GM18861 (cell line): ENCODE data around the gene GGA3.
A peak's percentile ranks its signal among the peaks of the same experiment; 100 is the strongest.
"Not testable (repeated sequence)": the region's sequence is repeated elsewhere in the genome, so short reads cannot be mapped to it uniquely, and the experiment has no call there.

Experiments used
- ATAC-seq: cut with Tn5 transposase; IDR thresholded peaks from one replicate; pipeline ENCODE4 v1.9.1; 2021; ENCODE audit not compliant: unreplicated experiment

Gene GGA3

DNA sequence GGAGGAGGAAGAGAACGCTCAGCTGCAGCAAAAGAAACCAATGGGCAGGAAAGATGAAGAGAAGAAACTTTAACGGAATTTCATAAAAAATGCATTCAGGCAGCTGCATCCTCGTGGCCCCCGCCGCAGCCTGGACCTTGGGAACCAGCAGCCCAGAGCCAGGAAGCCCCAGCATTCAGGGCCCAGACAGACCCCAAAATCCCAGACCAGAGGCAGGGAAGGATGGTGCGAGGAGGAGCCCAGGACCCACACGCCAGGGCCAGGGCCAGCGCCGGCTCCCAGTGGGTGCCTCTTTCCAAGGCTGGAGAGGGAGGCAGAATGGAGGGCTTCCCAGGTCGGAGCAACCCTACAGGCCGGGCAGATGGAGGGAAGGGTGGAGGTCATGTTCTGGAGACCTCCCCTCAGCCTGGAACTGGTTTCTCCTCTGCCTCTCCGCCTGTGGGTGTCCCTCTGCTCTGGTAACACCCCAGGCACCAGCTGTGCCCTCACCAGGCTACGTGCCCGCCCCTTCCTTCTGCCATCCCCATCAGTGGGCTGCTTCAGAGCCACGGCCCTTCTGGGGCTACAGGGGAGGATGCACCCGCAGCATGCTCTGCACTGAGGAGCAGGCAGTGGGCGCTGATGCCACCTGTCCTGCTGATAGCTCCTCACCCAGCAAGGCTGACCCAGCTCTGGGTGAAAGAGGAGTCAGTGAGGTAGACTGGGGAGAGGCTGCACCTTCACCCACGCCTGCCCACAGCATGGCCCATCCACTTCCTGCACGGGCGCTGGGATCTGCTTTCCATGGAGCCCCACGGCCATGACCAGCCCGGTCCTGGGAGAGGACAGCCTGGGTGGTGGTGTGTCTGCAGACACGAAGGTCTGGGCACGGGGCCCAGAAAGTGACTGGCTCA, 10.8 kb upstream of the GGA3 start:
- no peak for ATAC-seq

DNA sequence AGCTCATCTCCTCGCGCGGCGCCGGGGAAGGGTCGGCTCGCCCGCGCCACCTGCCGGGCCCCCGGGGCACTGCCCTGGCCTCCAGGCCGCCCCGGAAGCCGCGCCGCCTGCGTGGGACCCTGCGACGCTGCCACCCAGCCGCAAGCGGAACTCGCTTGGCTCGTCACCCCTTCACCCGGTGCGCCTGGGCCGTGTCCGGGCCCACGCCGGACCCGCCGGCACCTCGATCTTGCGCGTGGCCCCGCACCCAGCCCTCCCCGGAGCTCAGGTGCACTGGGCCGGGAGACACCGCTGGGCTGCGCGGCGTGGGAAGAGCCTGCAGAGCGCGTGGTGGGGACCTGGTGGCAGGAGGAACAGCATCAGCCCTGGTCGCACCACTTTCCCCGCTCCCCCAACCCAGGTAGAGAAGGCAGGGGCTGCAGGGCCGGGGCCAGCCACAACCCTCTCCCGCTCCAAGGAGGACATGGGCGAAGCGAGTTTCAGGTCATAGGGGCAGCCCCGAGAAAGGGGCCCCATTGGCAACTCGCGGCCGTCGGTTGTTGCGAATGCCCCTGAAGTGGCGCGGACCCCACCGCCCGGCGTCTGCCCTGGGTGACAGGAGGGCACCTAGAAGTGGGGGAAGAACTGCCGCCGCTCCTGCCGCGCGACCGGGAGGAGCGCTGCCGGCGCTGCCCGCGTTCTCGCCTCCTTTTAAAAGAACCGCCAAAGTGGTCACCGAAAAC, 10.0 kb upstream of the GGA3 start:
- peak; percentile 56 for ATAC-seq

DNA sequence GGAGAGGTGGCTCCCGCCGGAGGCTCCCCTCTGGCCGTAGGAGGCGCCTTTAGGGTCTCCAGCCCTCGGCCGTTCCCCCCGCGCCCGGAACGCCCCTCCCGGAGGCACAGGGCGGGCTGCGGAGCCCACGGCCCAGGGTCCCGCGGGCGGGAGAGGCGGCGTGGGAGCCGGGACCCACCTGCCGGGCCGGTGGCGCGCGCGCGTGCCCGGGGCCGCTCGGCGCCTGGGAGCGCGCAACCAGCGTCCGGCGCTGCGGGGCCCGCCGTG, 9.5 kb upstream of the GGA3 start, which contains the start of gene MIF4GD:
Gene MIF4GD (minus strand): TSS at position 266 of the 267 bp plus-strand sequence. CDS start 1,036 bp downstream, outside the sequence.
- peak; percentile 16 for ATAC-seq

DNA sequence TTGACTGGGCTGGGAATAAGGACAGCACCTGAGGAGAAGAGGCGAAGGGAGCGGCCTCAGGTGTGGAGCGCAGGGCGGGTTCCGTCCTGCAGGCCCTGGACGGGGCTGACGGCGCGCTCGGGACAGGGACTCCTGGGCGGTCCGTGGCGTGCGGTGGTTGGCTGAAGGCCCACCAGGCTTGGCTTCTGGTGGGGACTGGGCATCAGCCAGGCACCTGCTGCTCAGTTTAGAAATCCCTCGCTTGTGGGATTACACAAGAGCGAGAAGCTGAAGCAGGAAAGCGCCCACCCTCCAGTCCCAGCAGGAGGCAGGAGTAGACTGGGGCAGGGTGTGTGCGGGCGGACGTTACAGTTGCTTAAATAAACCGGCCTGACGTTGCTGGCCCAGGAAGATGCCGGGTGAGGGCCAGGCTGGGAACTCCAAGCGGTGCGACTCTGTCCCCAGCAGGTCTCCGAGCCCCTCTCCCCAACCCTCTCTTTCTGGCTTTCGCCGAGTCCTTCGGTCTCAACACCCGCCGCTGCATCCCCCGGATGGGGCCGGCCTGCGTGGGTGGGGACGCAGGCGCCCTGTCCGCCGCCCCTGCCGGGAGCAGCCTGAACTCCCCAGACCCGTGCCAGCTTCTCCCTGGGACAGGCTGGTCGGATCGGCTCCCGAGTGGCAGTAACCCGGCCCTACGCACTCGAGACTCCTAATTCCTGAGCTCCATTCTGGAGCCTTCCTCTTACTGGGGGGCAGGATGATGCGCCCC, 9.0 kb upstream of the GGA3 start:
- peak; percentile 19 for ATAC-seq

DNA sequence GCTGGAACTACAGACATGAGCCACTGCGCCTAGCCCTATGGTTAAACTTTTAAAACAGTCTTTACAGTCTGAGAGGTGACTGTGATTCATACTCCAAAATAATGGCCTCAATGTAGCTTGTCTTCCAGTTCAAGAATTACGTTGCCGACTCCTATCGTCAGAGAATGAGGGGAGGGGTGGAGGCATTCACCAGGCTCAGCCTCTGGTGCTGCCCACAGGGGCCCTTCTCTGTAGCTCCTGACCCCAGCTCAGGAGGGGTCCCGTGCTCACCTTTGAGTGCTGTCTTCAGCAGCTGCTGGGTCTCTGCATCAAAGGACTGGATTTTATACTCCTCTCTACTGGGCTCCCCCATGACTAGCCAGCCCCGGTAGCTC, 8.4 kb upstream of the GGA3 start:
- no peak for ATAC-seq

DNA sequence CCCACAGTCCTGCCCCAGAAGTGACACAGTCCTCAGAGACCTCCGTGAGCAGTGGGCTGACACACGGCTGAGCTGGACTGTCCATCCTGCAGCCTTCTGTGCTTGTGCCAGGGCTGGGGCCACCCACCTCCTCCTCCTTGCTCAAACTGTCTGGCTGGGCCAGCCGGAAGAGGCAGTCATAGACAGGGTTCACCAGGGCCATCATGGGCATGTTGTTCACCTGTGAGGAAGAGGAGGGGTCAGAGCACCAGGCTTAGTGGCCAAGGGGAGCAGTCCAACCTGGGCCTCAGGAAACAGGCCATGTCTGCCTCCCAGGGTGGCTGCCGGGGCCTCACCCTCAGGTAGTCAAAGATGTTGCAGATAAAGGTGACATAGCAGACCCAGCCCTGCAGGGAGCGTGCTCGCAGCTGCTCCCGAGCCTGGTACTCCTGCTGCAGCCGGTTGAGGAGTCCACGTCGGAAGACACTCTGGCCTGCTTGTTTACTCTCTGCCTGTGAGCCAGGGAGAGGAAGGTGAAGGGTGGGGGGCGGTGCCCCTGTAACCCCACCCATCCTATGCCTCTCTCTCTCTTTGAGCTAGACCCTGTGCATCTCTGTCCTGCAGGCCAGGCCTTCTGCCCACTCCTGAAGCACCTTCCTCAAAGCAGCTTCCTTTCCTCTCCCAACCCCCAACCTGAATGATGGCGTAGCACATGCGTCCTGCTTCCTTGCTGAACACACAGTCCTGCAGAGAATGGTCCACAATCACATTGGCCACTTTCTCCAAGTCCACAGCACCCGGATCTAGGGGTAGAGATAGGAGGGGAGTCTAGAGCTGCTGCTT, 6.2 kb upstream of the GGA3 start:
- no peak for ATAC-seq

DNA sequence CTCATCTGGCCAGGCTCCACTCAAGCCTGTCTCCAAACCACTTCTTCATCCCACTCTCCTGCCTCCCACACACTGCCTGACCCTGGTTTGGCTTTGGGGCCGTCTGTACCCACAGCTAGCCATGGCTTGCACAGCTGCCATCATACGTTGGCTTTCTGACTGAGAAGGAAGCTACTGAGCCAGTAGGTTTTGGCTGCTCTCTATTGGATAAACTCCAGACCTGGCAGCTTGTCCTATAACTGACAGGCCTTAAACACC, 5.7 kb upstream of the GGA3 start:
- no peak for ATAC-seq

DNA sequence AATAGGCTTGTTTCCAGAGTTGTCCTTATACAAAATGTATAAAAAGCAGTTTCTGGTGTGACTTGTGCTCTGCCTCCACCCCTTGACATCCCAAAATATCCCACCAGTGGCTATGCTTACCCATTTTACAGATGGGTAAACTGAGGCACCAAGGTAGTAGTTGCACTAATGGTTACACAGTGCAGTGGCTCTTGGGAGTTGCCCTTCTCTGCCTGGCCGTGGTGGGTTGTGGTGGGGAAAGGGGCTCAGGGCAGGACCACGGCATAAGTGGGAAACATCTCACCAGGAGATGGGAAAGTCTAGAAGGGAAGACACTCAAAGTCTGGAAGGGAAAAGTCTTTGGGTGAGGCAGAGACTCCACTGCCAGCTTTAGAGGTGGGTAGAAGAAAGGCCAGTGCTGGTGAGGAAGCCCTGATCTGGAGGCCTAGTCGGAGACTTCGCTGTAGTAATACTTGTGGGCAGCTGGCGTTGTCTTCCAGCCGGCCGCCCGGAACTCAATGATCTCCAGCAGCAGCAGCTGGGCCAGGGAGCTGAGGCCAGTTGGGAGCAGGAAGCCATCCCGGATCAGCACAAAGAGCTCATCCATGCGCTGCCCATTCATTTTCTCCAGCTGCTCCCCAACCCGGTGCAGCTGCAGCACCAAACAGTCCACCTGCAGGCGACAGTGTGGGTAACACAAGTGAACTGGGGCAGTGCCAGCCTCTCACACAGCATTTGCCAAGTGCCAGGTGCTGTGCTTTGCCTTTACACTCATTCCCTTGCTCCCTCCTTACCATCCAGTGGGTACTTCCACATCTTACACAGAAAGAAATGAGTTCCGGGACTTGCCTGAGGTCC, 5.1 kb upstream of the GGA3 start:
- no peak for ATAC-seq

DNA sequence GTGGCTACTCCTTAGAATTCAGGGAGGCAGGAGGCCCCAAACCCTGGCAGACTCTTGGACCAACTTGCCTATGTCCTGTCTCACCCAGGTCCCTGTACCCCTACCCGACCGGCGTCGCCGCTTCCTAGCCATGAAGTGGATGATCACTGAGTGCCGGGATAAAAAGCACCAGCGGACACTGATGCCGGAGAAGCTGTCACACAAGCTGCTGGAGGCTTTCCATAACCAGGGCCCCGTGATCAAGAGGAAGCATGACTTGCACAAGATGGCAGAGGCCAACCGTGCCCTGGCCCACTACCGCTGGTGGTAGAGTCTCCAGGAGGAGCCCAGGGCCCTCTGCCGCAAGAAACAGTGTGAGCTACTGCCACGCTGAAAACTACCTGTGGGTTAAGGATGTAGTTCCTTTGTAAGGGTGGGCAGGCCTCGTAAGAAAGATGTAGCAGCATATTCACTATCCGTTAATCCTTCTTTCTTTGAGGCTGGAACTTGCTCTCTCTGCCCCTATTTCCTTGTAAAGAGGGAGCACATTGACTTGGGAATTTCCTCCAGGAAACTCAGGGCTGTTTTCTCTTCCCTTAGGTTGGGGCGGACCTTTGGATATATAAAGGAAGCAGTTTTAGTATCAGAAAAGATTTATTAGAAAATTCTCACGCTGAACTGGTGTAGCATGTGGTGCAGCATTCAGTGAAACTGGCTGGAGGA, 4.4 kb upstream of the GGA3 start:
- ATAC-seq = no peak

DNA sequence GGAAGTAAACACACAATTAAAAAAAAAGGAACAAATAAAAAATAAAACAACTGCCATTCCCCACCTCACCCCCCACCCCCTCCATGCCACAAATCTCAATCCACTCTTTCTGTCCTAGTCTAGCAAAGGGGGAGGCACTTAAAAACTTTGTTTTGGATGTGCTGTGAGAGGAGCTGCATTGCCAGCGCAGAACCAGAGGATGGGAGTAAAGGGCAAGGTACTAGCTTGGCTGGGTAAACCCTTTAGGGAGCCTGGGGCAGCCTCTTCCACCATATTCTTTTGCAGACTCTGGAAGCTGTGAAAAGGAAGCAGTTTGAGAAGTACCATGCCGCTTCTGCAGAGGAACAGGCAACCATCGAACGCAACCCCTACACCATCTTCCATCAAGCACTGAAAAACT, 1.6 kb upstream of the GGA3 start:
- ATAC-seq = no peak

DNA sequence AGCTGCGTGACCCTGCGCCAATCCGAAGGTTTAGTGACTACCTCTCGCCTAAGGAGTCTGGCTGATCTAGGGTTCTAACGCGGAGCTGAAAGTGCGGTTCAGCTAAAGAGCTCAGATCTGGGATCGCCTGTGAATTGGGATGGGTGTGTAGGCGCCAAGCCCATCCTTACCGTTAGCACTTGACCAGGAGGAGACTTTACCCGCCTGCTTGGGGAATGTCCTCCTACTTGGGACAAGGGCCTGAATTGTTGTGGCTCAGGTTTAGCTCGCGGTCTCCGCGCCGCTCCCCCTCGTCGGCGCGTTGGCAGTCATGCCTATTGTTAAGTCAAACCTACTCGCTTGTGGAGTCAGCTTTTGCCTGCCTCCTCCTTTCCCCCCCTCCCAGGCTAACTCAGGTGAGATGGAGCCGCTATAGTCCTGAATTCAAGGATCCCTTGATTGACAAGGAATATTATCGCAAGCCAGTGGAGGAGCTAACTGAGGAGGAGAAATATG, 753 bp upstream of the GGA3 start:
- peak; percentile 11 for ATAC-seq

DNA sequence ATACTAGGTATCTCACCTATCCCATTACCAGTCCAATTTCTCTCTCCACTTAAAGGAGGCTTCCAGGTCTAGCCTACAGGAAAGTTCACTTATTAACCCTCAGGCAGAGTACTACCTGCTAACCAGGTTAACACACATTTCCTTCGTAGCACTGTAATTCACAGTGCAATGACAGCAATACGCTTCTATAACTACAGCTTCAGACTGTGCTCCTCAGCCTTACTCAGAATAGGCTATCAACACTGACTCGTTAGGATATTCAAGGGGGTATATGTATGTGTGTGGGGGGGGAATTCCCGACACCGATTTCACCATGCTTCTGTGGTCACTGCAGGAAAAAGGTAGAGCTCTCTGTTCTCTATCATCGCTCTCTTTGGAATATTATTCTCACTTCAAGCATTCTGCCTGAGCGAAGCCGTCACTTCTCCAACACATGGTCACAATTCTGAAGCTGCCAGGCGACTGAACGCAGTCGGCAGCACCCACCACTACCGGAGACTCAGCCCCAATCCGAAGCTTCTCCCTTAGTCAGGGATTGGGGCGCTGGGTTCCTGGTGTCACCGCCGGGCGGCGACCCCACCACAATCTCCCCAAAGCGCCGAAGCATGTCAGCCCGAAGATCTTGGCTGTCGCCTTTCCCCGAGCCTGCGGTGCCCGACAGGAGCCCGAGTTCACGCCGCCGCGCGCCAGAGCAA, 618 bp downstream of the GGA3 start:
- peak; percentile 13 for ATAC-seq

DNA sequence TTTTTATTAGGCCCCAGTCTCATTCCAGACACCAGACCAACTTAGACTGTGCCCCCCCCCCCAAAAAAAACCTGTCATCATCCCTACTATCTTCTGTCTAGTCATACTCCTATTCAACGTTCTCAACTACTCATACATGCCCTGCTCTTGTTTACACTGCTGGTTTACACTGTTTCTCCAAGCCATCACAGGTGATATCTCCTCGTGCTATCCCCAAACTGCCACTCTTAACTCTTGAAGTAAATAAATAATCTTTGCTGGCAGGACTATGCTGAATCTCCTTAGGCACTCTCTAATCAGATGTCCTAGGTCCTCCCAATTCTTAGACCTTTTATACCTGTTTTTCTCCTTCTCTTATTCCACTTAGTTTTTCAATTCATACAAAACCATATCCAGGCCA, 4.2 kb downstream of the GGA3 start:
- ATAC-seq = not testable (repeated sequence)

DNA sequence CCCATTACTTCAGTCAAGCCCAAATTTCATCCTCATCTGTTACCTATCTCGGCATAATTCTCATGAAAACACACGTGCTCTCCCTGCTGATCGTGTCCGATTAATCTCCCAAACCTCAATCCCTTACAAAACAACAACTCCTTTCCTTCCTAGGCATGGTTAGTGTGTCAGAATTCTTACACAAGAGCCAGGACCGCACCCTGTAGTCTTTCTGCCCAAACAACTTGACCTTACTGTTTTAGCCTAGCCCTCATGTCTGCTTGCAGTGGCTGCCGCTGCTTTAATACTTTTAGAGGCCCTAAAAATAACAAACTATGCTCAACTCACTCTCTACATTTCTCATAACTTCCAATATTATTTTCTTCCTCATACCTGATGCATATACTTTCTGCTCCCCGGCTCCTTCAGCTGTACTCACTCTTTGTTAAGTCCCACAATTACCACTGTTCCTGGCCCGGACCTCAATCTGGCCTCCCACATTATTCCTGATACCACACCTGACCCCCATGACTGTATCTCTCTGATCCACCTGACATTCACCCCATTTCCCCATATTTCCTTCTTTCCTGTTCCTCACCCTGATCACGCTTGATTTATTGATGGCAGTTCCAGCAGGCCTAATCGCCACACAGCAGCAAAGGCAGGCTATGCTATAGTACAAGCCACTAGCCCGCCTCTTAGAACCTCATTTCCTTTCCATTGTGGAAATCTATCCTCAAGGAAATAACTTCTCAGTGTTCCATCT, 5.3 kb downstream of the GGA3 start:
- not testable (repeated sequence) for ATAC-seq

DNA sequence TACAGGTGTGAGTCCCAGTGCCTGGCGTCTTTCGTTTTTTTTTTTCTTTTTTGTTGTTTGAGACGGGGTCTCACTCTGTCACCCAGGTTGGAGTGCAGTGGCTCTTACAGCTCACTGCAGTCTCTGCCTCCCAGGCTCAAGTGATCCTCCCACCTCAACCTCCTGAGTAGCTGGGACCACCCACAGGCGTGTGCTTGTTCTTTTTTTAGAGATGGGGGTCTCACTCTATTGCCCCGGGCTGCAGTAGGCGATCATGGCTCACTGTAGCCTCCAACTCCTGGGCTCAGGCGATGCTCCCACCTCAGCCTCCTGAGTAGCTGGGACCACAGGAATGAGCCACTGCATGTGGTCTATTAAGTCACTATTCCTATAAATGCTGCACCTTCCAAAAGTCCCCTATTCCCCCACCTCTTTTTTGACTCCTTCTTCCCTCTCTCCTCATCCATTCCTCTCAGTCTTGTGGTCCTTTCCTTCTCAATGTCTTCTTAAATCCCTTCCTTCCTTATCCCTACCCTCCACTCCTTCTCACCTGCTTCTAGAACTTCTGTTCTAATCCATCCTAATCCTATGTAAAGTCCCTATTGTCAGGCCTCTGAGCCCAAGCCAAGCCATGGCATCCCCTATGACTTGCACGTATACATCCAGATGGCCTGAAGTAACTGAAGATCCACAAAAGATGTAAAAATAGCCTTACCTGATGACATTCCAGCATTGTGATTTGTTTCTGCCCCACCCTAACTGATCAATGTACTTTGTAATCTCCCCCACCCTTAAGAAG, 9.2 kb downstream of the GGA3 start:
- ATAC-seq = no peak

DNA sequence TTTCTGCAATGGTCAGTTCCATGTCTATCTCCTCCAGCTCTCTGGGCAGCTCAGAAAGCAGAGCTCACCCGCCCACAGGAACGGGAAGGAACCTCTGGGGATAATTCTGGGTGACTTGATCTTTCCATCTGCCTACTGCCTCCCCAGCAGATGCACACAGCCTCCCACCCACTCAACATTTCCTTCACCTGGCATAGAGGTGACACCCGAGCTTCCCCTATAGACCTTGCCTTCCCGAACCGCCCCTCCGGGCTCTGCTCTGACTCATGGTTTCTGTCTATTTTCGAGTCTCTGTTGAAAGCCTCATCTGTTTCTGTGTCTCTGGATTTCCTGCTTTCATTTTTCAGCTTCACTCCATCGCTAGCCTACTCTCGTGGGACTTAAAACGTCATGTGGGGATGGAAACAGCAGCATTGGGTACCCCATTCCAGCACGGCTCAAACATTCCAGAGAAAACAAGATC, 11.4 kb downstream of the GGA3 start:
- ATAC-seq = peak; percentile 81

DNA sequence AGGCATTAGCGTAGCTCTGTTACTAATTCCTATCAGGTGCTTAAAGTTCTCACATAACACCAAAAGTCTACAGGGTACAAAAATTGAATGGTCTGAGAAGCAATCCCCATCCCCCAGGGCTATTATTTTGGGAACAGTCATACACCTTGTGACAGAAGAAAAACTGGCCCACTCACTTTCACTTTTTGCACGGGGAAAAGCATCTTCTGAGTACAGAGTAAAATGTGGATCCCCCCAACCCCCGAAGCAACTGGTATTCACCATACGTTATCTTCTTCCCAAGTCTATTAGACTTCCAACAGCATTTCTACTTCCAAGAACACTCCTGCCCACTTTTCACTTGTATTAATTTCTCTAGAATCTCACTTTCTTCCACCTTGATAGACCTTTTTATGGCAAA, 11.8 kb downstream of the GGA3 start:
- ATAC-seq = peak; percentile 17
